Loucy (cell line): ENCODE results near the gene DNAAF8.

Experiments used
- H2AFZ ChIP-seq: fragments of 200-600 bp; sonication (generic); 2 replicates; pipeline ENCODE4 v1.6.0; 2016; ENCODE audit warnings: antibody characterized with exemption, mild to moderate bottlenecking, low read length, moderate library complexity
- H3F3A ChIP-seq: fragments of 200-600 bp; 2 replicates; pipeline ENCODE4 v1.6.0; 2016; ENCODE audit warnings: antibody characterized with exemption, low read depth, mild to moderate bottlenecking
- H3K27me3 ChIP-seq: fragments of 200-600 bp; sonication (generic); 2 replicates; pipeline ENCODE4 v1.6.1; 2014; ENCODE audit warnings: low read length, mild to moderate bottlenecking; ENCODE audit not compliant: insufficient read depth, poor library complexity, severe bottlenecking
- H3K36me3 ChIP-seq: fragments of 200-600 bp; sonication (generic); 2 replicates; pipeline ENCODE4 v1.6.1; 2016; ENCODE audit warnings: low read length; ENCODE audit not compliant: insufficient read depth
- H3K4me1 ChIP-seq: fragments of 200-600 bp; sonication (generic); 2 replicates; pipeline ENCODE4 v1.5.1; 2014; ENCODE audit warnings: low read length, mild to moderate bottlenecking; ENCODE audit not compliant: insufficient read depth, poor library complexity, severe bottlenecking
- H3K4me2 ChIP-seq: fragments of 200-600 bp; sonication (generic); 2 replicates; pipeline ENCODE4 v1.6.0; 2014; ENCODE audit warnings: antibody characterized with exemption, low read length, low read depth, mild to moderate bottlenecking; ENCODE audit not compliant: poor library complexity, severe bottlenecking
- H3K4me3 ChIP-seq: fragments of 200-600 bp; sonication (generic); 2 replicates; pipeline ENCODE4 v1.5.1; 2014; ENCODE audit warnings: low read length, mild to moderate bottlenecking, mixed read lengths; ENCODE audit not compliant: poor library complexity, severe bottlenecking
- H3K79me2 ChIP-seq: fragments of 200-600 bp; sonication (generic); 2 replicates; pipeline ENCODE4 v1.6.1; 2014; ENCODE audit warnings: low read length; ENCODE audit not compliant: insufficient read depth
- H3K9ac ChIP-seq: fragments of 200-600 bp; sonication (generic); 2 replicates; pipeline ENCODE4 v1.6.0; 2014; ENCODE audit warnings: mild to moderate bottlenecking, low read depth, low read length, moderate library complexity; ENCODE audit not compliant: poor library complexity, severe bottlenecking
- H3K9me2 ChIP-seq: fragments of 200-600 bp; sonication (generic); replicated peaks from 2 replicates; pipeline ENCODE4 v1.6.1; 2016; ENCODE audit warnings: low read depth, low read length, mixed read lengths
- H3K9me3 ChIP-seq: fragments of 200-600 bp; sonication (generic); 2 replicates; pipeline ENCODE4 v1.6.1; 2014; ENCODE audit warnings: mild to moderate bottlenecking, antibody characterized with exemption, low read length, low read depth; ENCODE audit not compliant: insufficient read depth
- H4K20me1 ChIP-seq: fragments of 200-600 bp; sonication (generic); 2 replicates; pipeline ENCODE4 v1.6.0; 2014; ENCODE audit warnings: antibody characterized with exemption, low read length, mild to moderate bottlenecking; ENCODE audit not compliant: insufficient read depth, poor library complexity, severe bottlenecking
- CTCF ChIP-seq: fragments of 200-600 bp; sonication (generic); conservative IDR thresholded peaks from 2 replicates; pipeline ENCODE4 v1.5.1; 2014; ENCODE audit warnings: mild to moderate bottlenecking, antibody characterized with exemption, low read length
- EZH2phosphoT487 ChIP-seq: fragments of 200-600 bp; IDR thresholded peaks from 2 replicates; pipeline ENCODE4 v1.6.1; 2018; ENCODE audit warnings: antibody characterized with exemption, mild to moderate bottlenecking, moderate library complexity, borderline replicate concordance

DNAAF8 gene

GRCh38 chr16:4704491-4704890 is 29.8 kb upstream of the DNAAF8 start:
- Histone ChIP-seq H3K4me3 (no peak overlapping the region), H3K4me2 (no peak overlapping the region), H3K9me2 (no peaks in the 10 kb centered on the region), H3K79me2 (no peaks in the 10 kb centered on the region), H3K4me1 (no peaks in the 10 kb centered on the region), H3K9me3 (no peaks in the 10 kb centered on the region), H4K20me1 (no peaks in the 10 kb centered on the region), H3F3A (no peaks in the 10 kb centered on the region), H3K9ac (no peak overlapping the region), H2AFZ (no peak overlapping the region), H3K36me3 (no peaks in the 10 kb centered on the region), H3K27me3 (no peaks in the 10 kb centered on the region)
- TF ChIP-seq CTCF (no peak), EZH2phosphoT487 (no peak)

GRCh38 chr16:4704913-4705312 is 29.4 kb upstream of the DNAAF8 start:
- no peak overlapping the region for H3K9ac ChIP-seq
- no peaks in the 10 kb centered on the region for H3K9me2 ChIP-seq
- no peaks in the 10 kb centered on the region for H3F3A ChIP-seq
- H3K36me3 ChIP-seq, result peaks cover 2% of the 10 kb centered on the region; the same call in 1 of the 2 replicates
- H2AFZ ChIP-seq, result no peak overlapping the region
- H3K9me3 ChIP-seq, result no peaks in the 10 kb centered on the region
- H3K79me2 ChIP-seq, result no peaks in the 10 kb centered on the region
- H3K4me2 ChIP-seq, result no peak overlapping the region
- H3K27me3 ChIP-seq, result no peaks in the 10 kb centered on the region
- no peaks in the 10 kb centered on the region for H3K4me1 ChIP-seq
- H3K4me3 ChIP-seq, result no peak overlapping the region
- TF ChIP-seq EZH2phosphoT487 (no peak), CTCF (no peak)
- no peaks in the 10 kb centered on the region for H4K20me1 ChIP-seq

- H3K4me1 ChIP-seq, result no peaks in the 10 kb centered on the region
- H3K4me3 ChIP-seq, result no peak overlapping the region
- H3K9ac ChIP-seq, result no peak overlapping the region
- no peaks in the 10 kb centered on the region for H3F3A ChIP-seq
- H3K4me2 ChIP-seq, result no peak overlapping the region
- H3K27me3 ChIP-seq, result no peaks in the 10 kb centered on the region
- no peaks in the 10 kb centered on the region for H3K9me3 ChIP-seq
- TF ChIP-seq EZH2phosphoT487, result no peak
- no peak for TF ChIP-seq CTCF
- H3K79me2 ChIP-seq, result no peaks in the 10 kb centered on the region
- no peaks in the 10 kb centered on the region for H3K9me2 ChIP-seq
- no peaks in the 10 kb centered on the region for H4K20me1 ChIP-seq
- peaks cover 8% of the 10 kb centered on the region; the same call in 1 of the 2 replicates for H3K36me3 ChIP-seq
- H2AFZ ChIP-seq, result no peak overlapping the region
These were observed 27.5 kb upstream of the DNAAF8 start for GRCh38 chr16:4706871-4707270.
